Activated CD8-positive, alpha-beta memory T cell treated with anti-CD3 and anti-CD28 coated beads for 24 hours (primary cell): Measurements from ENCODE around the gene SFSWAP.
"Not testable (repeated sequence)": the region's sequence is repeated elsewhere in the genome, so short reads cannot be mapped to it uniquely, and the experiment has no call there.

Experiments used
- DNase-seq: peaks from one replicate; pipeline ENCODE4 v3.0.0-alpha.2; 2020

SFSWAP gene

DNA sequence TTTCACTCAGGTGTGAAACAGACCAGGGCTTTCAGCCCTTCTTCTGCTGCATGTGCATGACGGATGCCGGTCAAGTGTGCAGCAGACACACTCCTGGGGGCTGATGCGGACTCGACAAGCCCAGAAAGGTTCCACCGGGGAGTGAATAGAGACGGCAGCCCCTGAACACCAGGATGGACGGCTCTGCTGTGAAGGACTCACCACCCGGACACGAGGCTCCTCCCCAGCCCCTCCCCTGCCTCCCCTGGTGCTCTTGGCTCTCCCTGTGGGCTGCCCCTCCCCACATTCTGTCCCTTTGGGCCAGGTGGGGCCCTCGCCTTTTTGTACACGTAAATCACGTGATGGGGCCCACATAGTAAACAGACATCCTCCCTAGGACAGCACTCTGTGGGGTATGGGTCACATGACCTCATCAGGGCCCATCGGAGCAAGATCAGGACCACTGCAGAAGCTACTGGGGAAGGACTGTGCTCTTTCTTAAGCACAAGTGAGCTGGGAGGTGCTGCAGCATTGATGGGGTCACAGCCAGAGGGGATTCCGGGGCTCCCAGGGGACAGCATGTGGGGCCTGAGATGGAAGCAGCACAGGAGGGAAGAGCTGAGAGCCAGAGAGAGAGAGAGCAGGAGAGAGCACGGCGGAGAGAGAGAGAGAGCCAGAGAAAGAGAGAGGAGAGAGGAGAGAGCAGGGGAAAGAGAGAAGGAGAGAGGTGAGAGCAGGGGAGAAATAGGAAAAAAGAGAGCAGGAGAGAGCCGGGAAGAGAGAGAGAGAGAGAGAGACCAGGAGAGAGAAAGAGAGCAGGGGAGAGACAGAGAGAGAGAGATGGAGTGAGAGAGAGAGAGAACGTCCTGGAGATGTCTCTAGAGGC lies 30.3 kb upstream of the SFSWAP start:
- DNase-seq = not testable (repeated sequence)

DNA sequence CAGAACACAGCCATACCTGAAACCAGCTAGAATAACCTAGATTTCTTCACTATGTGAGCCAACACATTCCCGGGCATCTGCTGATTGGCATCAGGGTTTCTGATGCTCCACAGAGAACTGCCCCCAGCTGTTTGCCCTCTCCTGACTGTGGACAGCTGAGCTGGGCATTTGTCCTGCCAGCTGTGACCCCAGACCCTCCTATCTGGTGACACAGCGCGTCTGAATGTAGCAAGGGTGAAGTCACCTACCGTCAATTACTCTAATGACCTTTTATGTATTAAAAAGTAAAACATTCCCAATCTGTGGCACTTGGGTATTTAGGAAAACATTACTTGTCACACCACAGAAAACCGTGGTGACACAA lies 29.7 kb upstream of the SFSWAP start:
- DNase-seq = no peak

DNA sequence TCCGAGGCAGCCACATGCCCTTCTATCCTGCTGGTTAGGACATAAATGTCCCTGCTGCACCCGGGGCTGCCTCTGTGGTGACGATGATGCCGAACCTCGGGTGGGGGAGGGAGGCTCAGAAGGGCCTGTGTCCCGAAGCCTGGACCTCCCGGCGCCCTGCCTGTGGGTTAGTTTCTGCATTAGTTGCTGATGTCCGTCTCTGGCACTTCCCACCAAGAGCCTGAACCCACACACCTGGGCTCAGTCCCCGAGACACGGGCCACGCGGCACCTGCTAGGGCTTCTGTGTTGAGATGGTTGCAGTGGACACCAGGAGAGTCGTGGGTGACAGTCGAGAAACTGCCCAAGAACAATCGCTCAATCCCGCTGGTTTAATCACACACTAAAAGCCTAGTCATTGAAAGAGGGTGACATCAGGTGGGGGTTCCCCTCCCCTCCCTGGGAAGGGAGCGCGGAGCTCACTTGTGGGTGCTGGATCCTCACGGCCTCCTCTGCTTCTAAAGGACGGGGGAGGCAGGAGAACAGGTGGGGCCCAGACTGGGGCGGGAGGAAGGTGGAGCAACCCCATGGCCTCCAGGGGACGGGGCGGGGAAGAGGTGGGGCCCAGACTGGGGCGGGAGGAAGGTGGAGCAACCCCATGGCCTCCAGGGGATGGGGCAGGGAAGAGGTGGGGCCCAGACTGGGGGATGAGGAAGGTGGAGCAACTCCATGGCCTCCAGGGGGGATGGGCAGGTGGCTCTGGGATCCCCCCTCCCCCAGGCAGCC lies 29.0 kb upstream of the SFSWAP start:
- peak; percentile 82 for DNase-seq

DNA sequence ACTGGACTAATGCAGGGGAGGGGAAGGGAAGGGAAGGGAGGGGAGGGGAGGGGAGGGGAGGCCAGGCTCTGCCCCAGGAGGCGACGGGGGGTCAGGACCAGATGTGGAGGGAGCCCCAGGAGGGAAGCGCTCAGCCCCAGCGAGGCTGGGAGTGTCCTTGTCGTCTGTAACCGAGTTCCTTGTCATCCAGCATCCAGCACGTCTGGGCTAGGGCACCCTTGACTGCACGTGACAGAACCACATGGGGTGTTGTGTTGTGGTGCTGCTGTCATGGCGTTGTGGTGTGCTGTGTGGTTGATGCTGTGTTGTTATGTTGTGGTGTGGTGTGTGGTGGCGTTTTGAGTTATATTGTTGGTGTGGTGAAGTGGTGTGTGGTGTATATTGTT lies 28.4 kb upstream of the SFSWAP start:
- DNase-seq = no peak

DNA sequence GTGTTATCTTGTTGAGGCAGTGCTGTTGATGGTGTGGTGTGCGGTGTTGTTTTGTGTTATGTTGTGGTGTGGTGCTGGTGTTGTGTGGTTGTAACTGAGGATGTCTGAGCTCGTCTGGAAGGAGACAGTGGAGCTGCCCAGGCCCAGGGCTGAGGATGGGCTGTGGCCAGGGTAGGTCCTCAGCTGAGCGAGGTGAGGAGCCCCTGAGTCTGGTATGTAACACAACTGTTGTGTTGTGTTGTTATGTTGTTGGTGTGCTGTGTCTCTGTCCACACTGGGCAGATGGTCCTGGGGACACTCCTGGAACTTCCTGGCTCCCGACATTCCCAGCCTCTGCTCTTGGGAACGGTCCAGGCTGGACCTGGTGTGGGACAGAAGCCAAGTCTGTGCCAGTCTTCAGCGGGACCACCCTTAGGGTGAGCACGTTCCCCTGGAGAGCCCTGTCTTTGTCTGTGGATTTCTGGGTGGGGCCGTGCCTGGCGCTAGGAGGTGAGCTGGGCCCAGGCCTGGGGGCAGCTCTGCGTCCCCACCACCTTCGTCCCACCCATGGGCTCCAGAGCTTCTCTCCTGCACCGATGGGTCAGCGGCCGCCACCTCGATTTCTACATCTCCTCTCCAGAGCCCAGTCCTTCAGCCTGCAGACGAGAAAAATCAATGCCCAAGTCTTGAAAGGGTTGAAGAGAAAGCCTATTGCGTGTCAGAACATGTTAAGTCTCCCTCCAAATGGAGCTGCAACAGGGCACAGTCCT lies 27.4 kb upstream of the SFSWAP start:
- DNase-seq = peak; percentile 53

DNA sequence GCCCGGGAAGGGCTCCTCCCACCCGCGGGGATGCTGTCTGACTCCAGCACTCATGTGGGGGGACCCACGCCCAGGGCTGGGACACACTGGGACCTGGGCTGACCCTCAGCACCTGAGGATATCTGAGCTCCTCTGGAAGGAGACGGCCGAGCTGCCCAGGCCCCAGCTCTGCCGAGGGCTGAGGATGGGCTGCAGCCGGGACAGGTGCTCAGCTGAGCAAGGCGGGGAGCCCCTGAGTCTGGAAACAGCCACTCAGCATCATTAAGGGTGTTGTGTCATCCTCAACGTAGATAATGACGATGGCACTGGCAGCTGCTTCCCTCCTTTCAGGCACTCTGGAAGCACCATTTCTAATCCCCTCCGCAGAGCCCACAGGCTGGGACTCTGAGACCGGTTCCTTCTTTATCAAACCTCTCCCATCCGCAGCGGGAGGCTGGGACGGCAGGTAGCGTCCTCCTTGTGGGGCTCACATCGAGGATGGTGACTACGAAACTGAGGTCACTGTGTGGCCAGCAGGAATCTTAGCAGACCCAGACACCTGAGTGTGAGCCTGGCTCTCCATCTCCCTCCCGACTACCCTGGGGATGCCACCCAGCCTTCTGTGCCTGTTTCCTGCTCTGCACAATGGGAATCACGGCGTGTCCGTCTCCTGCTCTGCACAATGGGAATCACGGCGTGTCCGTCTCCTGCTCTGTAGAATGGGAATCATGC lies 26.7 kb upstream of the SFSWAP start:
- peak; percentile 38 for DNase-seq

DNA sequence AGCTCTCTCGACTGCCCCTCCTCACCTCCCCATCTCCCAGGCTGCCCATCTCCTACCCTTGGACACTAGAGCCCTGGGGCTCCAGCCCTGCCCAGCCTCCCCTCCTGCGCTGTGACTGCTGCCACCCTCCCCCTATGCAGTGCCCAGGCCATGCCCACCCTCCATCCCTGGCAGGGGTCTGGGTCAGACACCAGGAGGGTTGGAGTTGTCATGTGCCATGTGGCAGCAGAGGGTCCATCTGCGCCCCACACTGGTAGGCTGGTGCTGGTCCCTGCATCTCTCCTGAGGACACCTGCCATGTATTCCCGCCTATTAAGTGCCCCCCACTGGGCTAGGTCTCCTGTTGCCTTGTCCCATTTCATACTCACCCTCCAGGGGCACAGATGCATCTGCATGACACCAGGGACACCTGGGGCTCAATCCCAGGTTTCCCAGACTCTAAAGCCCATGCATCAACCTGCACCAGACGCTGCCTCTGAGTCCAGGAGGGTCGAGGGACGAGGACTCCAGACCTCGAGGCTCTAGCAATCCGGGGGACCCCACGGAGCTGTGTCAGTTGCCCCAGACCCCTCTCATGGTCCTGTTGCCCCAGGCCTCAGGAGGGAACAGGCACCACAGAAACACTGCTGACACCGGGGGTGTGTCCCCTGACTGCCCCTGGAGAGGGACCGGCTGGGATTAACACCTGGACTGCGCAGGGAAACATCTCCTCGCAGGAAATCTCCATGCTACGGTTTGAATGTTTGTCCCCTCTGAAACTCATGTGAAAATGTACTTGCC lies 23.4 kb upstream of the SFSWAP start:
- DNase-seq = peak; percentile 49

DNA sequence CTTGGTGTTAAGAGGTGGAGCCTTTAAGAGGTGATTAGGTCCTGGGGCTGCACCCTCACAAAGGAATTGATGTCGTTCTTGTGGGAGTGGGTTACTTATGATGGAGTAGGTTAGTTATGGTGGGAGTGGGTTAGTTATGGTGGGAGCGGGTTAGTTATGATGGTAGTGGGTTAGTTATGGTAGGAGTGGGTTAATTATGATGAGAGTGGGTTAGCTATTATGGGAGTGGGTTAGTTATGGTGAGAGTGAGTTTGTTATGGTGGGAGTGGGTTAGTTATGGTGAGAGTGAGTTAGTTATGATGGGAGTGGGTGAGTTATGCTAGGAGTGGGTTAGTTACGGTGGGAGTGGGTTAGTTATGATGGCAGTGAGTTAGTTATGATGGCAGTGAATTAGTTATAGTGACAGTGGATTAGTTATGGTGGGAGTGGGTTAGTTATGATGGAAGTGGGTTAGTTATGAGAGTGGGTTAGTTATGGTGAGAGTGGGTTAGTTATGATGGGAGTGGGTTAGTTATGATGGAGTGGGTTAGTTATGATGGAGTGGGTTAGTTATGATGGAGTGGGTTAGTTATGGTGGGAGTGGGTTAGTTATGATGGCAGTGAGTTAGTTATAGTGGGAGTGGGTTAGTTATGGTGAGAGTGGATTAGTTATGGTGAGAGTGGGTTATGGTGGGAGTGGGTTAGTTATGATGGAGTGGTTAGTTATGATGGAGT lies 22.6 kb upstream of the SFSWAP start:
- DNase-seq = no peak

DNA sequence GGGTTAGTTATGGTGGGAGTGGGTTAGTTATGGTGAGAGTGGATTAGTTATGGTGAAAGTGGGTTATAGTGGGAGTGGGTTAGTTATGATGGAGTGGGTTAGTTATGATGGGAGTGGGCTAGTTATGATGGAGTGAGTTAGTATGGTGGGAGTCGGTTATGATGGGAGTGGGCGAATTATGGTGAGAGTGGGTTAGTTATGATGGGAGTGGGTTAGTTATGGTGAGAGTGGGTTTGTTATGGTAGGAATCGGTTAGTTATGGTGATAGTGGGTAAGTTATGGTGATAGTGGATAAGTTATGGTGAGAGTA lies 22.1 kb upstream of the SFSWAP start:
- DNase-seq = no peak

DNA sequence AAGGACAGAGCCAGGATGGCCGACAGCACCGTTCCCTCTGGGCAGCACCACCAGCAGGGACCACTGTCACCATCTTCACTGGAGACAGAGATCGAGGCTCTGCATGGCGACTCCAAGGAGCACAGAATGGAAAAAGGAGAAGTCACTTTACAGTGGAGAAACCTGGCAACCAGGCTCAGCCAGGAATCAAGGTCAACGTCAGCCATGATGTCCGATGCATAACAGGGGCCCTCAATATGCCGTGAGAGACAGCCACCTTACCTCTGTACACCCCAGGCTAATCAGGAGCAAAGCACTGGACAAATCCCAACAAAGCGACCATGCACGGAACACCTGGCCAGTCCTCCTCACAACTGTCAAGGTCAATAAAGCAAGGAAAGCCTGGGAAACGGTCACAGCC lies 20.6 kb upstream of the SFSWAP start:
- DNase-seq = peak; percentile 26

DNA sequence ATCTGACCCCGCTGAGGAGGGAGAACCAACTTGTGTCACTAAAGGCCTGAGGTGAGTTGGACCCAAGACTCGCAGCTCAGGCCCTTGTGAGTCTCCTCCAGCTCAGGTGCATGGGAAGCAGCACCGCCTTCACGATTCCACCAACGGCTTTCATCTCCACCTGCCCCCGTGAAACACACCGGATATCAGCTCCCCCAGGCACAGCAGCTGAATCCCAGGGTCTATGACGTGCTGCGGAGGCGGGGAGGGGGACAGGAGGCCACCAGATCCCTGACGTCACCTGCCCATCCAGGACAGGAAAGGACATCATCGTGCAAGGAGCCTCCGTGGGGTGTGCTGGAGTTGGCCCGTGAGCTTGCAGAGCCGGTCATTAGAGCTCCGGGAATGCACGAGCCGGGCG lies 18.5 kb upstream of the SFSWAP start:
- DNase-seq = peak; percentile 40

DNA sequence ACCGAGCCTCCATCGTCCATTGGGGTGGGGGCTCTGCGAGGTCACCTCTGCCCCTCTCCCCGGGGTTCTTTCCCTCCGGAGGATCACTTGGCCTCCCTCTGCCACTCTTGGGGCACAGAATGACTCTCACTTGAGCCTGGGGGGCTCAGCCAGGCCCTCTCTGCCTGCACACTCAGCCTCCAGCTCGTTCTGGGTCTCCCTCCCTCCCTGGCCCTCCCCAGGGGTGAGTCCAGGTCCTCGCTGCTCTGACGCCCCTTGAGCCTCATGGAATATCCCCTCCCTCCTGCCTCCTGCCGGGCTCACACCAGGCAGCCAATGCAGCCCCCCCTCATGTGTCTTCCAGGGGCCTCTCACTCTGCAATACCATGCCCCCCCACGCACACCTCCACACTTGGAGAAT lies 17.7 kb upstream of the SFSWAP start:
- DNase-seq = no peak

DNA sequence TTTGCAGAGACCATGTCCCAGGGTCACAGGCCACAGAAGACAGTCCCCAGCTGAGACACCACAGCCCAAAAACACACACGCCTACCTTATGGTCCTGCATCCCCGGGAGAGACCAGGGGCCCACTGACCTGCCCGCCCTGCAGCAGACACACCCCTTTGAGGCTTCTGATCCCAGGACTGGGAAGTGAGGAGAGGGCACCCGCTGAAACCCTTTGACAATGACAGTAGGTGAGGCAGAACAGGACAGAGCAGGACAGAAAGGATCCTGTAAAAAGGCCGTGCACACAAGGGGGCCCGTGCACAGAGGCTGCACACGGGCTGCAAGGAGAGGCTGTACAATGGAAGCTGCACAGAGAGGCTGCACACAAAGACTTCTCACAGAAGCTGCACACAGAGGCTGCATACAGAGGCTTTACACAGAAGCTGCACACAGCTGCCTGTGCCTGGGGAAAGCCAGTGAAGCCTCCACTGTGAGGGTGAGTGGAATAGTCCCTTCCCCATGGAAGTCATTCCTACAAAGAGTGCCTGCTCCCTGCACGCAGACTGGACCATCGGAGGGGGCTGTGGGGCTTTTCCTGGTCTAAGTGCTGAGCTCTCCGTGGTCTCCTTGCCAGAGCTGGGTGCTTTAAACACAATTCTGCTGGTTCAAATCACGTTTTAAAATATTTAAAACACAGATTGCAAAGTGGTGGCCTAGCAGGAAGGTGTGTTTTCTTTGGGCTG lies 16.6 kb upstream of the SFSWAP start:
- peak; percentile 45 for DNase-seq

DNA sequence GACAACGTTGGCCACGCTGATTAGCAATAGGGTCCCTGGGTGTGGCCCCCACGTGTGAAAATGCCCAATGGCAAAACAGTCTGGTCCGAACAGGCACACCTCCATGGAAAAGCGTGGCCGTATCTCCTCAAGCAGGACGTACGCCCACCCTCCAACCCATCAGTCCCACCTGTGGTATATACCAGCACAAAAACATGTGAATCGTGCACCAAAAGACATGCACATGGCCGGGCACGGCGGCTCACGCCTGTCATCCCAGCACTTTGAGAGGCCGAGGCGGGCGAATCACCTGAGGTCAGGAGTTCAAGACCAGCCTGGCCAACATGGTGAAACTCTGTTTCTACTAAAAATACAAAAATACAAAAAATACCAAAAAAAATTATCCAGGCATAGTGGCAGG lies 14.9 kb upstream of the SFSWAP start:
- DNase-seq = peak; percentile 33

DNA sequence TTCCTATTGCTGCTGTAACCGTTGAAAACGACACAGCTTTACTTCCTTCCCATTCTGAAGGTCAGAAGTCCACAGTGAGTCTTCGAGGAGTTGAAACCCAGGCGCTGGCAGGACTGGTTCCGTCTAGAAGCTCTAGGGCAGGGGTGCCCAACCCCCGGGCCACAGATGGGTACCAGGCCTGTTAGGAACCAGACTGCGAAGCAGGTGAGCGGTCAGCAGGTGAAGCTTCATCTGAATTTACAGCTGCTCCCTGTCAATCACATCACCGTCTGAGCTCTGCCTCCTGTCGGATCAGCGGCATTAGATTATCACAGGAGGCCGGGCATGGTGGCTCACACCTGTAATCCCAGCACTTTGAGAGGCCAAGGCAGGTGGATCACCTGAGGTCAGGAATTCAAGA lies 12.6 kb upstream of the SFSWAP start:
- DNase-seq = peak; percentile 41

DNA sequence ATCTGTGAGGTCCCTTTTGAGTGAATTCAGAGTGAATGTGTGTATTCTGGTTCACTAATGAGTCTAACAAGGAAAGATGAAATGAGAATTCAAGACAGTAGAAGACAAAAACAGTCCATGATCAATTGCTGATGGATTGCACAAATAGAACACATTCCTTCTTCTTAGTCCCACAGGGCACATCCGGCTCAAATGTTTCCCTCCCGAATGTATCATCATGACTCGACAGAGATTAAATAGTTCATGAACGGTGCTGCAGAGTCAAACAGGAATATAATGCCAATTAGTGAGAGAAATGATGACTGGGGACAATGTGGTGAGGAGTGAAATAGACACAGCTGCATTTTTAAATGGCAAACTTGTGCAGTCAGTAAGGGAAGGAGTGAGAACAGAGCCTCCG lies 11.5 kb upstream of the SFSWAP start:
- DNase-seq = no peak

DNA sequence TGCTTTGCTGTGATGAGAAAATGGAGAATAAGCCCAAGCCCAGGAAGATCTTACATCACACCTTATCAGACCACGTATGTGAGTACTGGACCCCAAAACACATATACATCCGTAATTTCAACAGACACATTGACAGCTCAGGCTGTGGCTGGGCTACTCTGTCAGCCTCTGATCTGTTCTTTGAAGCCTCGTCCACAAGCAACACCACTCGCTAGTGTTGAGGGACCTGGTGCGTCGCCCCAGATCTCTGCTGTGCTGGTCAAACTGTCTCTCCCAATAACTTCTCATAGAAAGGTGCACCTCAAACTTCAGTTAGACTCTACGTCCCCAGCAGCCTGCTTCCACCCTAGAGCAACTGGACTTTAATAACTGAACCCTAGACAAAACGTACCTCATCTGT lies 10.6 kb upstream of the SFSWAP start:
- DNase-seq = peak; percentile 30

DNA sequence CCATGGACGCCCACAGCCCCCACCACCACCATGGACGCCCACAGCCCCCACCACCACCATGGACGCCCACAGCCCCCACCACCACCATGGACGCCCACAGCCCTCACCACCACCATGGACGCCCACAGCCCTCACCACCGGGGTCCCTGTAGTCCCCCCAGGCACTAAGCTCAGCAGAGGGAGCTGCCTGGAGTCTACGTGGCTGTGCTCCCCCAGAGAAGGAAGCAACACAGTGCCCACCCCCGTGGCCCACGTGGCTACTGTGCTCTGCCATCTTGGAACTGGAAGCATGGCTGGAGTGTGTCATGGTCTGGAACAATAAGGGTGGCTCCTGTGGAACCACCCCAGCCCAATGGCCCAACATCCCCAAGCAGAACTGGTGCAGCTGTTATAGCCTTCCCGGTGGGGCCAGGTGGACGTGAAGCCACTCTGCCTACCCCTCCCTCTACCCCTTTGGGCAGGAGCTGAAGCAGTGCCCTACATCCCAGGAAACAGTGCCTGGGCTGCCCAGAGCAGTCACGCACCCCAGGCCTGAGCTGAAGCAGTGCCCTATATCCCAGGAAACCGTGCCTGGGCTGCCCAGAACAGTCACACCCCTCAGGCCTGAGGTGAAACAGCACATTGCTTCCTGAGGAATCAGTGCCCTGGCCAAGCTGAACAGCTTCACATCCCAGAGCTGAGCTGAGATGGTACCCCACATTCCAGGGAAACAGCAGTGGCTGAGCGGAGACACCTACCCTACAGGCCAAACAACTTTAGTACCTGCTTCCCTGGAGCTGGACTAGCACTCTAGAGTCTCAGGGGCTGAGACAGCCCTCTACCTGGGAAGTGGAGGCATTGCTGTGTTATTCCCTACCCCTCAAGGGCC lies 9.0 kb upstream of the SFSWAP start:
- DNase-seq = peak; percentile 37

DNA sequence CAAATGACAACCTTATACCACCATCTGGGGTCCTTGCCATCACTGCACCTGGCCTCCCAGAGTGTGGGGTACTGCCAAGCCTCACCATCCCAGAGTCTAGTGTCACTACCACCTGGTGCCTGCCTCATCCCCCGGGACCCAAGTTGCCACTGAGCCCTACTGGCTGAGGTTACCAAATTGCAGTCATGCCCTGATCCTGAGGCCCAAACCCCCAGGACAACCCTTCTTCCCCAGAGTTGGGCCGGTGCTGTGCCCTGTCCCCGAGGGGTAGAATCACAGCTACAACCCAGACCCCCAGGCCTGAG lies 8.4 kb upstream of the SFSWAP start:
- DNase-seq = peak; percentile 38

DNA sequence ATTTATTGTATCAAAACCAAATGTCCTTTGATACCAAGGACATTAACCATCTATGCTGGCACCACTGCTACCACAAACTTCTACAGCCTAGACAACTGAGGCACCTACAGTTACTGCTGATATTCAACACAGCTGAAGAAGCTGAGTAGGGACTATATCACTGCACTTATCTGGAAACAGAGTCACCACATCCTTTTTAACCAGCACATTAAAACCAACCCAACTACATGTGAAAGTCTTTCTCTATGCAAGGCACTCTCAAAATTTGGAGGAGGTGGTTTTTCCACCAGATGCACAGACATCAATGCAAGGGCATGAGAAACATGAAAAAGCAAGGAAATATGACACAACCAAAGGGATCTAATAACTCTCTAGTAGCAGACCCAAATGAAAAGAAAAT lies 7.7 kb upstream of the SFSWAP start:
- DNase-seq = no peak
